ENCODE results near the gene KLHL2. TPM values are rescaled to one million over a fixed set of nuclear protein-coding genes. Genes with fewer than 3 reads are reported as not detected.

The KLHL2 gene
- total RNA-seq, 6 donors from 2014 or later: 25.1 to 57.6 (median 41.5) TPM

DNA sequence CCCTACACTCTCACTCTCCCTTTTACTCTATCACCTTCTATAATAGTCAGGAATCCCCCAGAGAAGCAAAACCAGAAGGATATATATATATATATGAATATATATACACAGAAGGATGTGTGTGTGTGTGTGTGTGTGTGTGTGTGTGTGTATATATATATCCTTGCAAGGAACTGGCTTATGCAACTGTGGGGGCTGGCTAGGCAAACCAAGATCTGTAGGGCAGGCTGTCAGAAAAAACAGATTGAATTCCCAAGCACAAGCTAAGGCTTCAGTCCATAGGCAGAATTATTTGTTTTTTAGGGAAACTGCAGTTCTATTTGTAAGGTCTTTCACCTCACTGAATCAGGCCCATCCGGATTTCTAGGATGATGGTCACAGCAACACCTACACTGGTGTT lies 13.0 kb upstream of the KLHL2 start:
- 95 to 96% methylated on average over 1 of the region's 1 CpG for WGBS, 2 donors
- ATAC-seq (ENCODE audit: low FRiP score in 2 of 2) (no peak), DNase-seq (no peak)
- Histone ChIP-seq H3K4me1 (no peaks in the 10 kb centered on the region), H3K36me3 (no peaks in the 10 kb centered on the region), H3K27me3 (no peaks in the 10 kb centered on the region), H3K27ac (no peak overlapping the region), H3K9me3 (no peaks in the 10 kb centered on the region), H3K4me3 (no peak overlapping the region)
- no peak for TF ChIP-seq POLR2A (IDR thresholded peaks at IDR 0.05)
- no peak for TF ChIP-seq POLR2AphosphoS5 (IDR thresholded peaks at IDR 0.05)
- TF ChIP-seq, protein P1, sequence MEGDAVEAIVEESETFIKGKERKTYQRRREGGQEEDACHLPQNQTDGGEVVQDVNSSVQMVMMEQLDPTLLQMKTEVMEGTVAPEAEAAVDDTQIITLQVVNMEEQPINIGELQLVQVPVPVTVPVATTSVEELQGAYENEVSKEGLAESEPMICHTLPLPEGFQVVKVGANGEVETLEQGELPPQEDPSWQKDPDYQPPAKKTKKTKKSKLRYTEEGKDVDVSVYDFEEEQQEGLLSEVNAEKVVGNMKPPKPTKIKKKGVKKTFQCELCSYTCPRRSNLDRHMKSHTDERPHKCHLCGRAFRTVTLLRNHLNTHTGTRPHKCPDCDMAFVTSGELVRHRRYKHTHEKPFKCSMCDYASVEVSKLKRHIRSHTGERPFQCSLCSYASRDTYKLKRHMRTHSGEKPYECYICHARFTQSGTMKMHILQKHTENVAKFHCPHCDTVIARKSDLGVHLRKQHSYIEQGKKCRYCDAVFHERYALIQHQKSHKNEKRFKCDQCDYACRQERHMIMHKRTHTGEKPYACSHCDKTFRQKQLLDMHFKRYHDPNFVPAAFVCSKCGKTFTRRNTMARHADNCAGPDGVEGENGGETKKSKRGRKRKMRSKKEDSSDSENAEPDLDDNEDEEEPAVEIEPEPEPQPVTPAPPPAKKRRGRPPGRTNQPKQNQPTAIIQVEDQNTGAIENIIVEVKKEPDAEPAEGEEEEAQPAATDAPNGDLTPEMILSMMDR (IDR thresholded peaks at IDR 0.05): no peak
- no peak for TF ChIP-seq EP300 (IDR thresholded peaks at IDR 0.05)

- Histone ChIP-seq H3K4me1 (no peaks in the 10 kb centered on the region), H3K36me3 (no peaks in the 10 kb centered on the region), H3K4me3 (no peak overlapping the region), H3K27ac (no peak overlapping the region), H3K9me3 (no peaks in the 10 kb centered on the region), H3K27me3 (no peaks in the 10 kb centered on the region)
- no peak for ATAC-seq (ENCODE audit: low FRiP score in 2 of 2)
- no peak for TF ChIP-seq POLR2A (IDR thresholded peaks at IDR 0.05)
- TF ChIP-seq, protein P1 (IDR thresholded peaks at IDR 0.05): no peak
- 78 to 88% methylated on average over 1 of the region's 1 CpG for WGBS, 2 donors
- DNase-seq: no peak
Measured at GRCh38 chr4:165198329-165198728, 9.0 kb upstream of the KLHL2 start.

- Histone ChIP-seq H3K9me3 (no peaks in the 10 kb centered on the region), H3K36me3 (no peaks in the 10 kb centered on the region), H3K27ac (no peak overlapping the region), H3K4me1 (peaks cover 0 to 6% (median 0%) of the 10 kb centered on the region in 4 donors), H3K4me3 (no peak overlapping the region), H3K27me3 (no peaks in the 10 kb centered on the region)
- DNase-seq (no peak), ATAC-seq (ENCODE audit: low FRiP score in 2 of 2) (no peak)
- no peak for TF ChIP-seq POLR2A (IDR thresholded peaks at IDR 0.05)
- no peak for TF ChIP-seq POLR2AphosphoS5 (IDR thresholded peaks at IDR 0.05)
- no peak for TF ChIP-seq EP300 (IDR thresholded peaks at IDR 0.05)
- TF ChIP-seq, protein P1 (IDR thresholded peaks at IDR 0.05): no peak
Measured at GRCh38 chr4:165199286-165199685, 8.1 kb upstream of the KLHL2 start.

GRCh38 chr4:165199722-165200121 lies 7.6 kb upstream of the KLHL2 start:
- Histone ChIP-seq H3K4me1 (peaks cover 0 to 6% (median 0%) of the 10 kb centered on the region in 4 donors), H3K27ac (no peak overlapping the region), H3K4me3 (no peak overlapping the region), H3K9me3 (no peaks in the 10 kb centered on the region), H3K36me3 (no peaks in the 10 kb centered on the region), H3K27me3 (no peaks in the 10 kb centered on the region)
- ATAC-seq (ENCODE audit: low FRiP score in 2 of 2) (no peak), DNase-seq (no peak)
- TF ChIP-seq EP300 (IDR thresholded peaks at IDR 0.05): no peak
- TF ChIP-seq POLR2A (IDR thresholded peaks at IDR 0.05): no peak
- TF ChIP-seq, protein P1 (IDR thresholded peaks at IDR 0.05): no peak
- TF ChIP-seq POLR2AphosphoS5 (IDR thresholded peaks at IDR 0.05): no peak
- WGBS, 2 donors: 92 to 93% methylated on average over 2 of the region's 2 CpGs

GRCh38 chr4:165201806-165202205 lies 5.6 kb upstream of the KLHL2 start:
- no peak for DNase-seq
- no peak overlapping the region for H3K27ac ChIP-seq
- H3K9me3 ChIP-seq: no peaks in the 10 kb centered on the region
- H3K27me3 ChIP-seq: no peaks in the 10 kb centered on the region
- TF ChIP-seq, protein P1 (IDR thresholded peaks at IDR 0.05): no peak
- TF ChIP-seq POLR2A (IDR thresholded peaks at IDR 0.05) (no peak), POLR2AphosphoS5 (IDR thresholded peaks at IDR 0.05) (no peak), EP300 (IDR thresholded peaks at IDR 0.05) (no peak)
- no peak overlapping the region for H3K4me3 ChIP-seq
- ATAC-seq (ENCODE audit: low FRiP score in 2 of 2): no peak
- 83 to 94% methylated on average over 1 of the region's 1 CpG for WGBS, 2 donors
- peaks cover 7 to 15% (median 8%) of the 10 kb centered on the region in 4 donors for H3K4me1 ChIP-seq
- H3K36me3 ChIP-seq: no peaks in the 10 kb centered on the region
